ENCODE results near the gene XPO6. TPM values are rescaled to one million over a fixed set of nuclear protein-coding genes. Genes with fewer than 3 reads are reported as not detected.
"Not testable (repeated sequence)": the region's sequence is repeated elsewhere in the genome, so short reads cannot be mapped to it uniquely, and the experiment has no call there.

The XPO6 gene
- total and polyA plus RNA-seq, 8 donors, result 75.7 to 155 (median 80.1) TPM

DNA sequence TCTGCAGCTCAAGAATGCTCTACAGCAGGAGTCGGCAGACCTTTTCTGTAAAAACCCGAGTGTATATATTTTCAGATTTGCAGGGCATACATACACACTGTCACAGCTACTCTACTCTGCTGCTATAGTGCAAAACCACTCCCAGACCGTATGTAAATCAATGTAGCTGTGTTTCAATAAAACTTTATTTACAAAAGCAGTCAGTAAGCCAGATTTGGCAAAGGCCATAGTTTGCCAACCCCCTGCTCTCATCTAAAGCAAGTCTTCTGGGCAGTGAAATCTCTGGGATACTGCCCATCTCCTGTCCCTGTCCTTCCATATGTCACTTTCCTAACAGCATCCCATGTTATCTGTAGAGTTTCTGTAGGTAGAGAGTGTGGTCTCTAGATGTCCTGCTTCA is 91.0 kb downstream of the XPO6 start:
- Histone ChIP-seq H3K36me3 (peaks cover 3 to 100% of the 10 kb centered on the region in 2 donors), H3K27me3 (no peaks in the 10 kb centered on the region), H3K4me1 (no peaks in the 10 kb centered on the region), H3K4me3 (no peak overlapping the region), H3K9me3 (no peaks in the 10 kb centered on the region), H3K27ac (no peak overlapping the region)
- intact Hi-C loops (cut with DNase I), result no loop called here
- ATAC-seq (no peak), DNase-seq (no peak)
- no peak for TF ChIP-seq CTCF (IDR thresholded peaks at IDR 0.05)

GRCh38 chr16:28118637-28119036 is 93.1 kb downstream of the XPO6 start:
- Histone ChIP-seq H3K27me3 (no peaks in the 10 kb centered on the region), H3K4me1 (no peaks in the 10 kb centered on the region), H3K36me3 (peaks cover 3 to 99% of the 10 kb centered on the region in 2 donors), H3K27ac (no peak overlapping the region), H3K4me3 (no peak overlapping the region), H3K9me3 (no peaks in the 10 kb centered on the region)
- no peak for TF ChIP-seq CTCF (IDR thresholded peaks at IDR 0.05)
- ATAC-seq (no peak), DNase-seq (no peak)
- intact Hi-C loops (cut with DNase I), result no loop called here

- H3K4me1 ChIP-seq, result no peaks in the 10 kb centered on the region
- H3K27me3 ChIP-seq, result no peaks in the 10 kb centered on the region
- ATAC-seq (no peak), DNase-seq (no peak)
- no peaks in the 10 kb centered on the region for H3K9me3 ChIP-seq
- no peak overlapping the region for H3K27ac ChIP-seq
- peaks cover 3 to 98% of the 10 kb centered on the region in 2 donors for H3K36me3 ChIP-seq
- intact Hi-C loops (cut with DNase I), result no loop called here
- no peak overlapping the region for H3K4me3 ChIP-seq
- no peak for TF ChIP-seq CTCF (IDR thresholded peaks at IDR 0.05)
These were observed 94.6 kb downstream of the XPO6 start for GRCh38 chr16:28117168-28117565.

DNA sequence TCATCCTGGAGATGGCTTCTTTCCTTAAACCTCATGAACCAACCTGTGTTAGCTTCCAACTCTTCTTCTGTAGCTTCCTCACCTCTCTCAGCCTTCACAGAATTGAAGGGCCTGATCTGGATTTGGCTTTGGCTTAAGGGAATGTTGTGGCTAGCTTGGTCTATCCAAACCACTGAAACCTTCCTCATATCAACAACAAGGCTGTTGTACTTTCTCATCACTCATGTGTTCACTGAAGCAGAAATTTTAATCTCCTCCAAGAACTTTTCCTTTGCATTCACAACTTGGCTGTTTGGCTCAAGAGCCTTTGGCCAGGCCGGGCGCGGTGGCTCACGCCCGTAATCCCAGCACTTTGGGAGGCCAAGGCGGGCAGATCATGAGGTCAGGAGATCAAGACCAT is 95.9 kb downstream of the XPO6 start:
- ATAC-seq; H3K27ac ChIP-seq; H3K4me3 ChIP-seq; intact Hi-C loops (cut with DNase I); H3K27me3 ChIP-seq; H3K9me3 ChIP-seq; H3K4me1 ChIP-seq; DNase-seq: not testable (repeated sequence)
- peaks cover under 1 to 98% of the 10 kb centered on the region in 2 donors for H3K36me3 ChIP-seq

DNA sequence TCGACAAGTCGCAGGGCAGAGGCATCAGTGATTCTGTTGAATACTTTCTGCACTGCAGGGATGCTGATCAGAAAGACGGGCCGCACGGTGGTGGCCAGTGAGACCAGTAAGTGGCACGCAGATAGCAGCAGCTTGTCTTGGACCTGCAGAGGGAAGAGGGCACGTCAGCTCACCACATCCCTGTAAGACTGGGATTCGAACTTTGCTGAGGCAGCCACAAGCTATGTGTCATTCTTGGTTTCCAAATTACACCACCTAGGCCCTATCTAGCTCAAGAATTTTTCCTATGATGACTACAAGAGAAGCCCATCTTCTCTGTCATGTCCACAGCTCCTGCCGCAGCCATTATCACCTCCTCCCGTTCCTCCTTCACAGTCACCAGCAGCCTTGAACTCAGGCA is 98.9 kb downstream of the XPO6 start:
- H3K4me3 ChIP-seq, result no peak overlapping the region
- intact Hi-C loops (cut with DNase I), result no loop called here
- TF ChIP-seq CTCF (IDR thresholded peaks at IDR 0.05), result no peak
- H3K9me3 ChIP-seq, result no peaks in the 10 kb centered on the region
- H3K27ac ChIP-seq, result no peak overlapping the region
- H3K36me3 ChIP-seq, result peaks cover 0 to 96% of the 10 kb centered on the region in 2 donors
- ATAC-seq (no peak), DNase-seq (no peak)
- no peaks in the 10 kb centered on the region for H3K27me3 ChIP-seq
- peaks cover 0 to 22% of the 10 kb centered on the region in 2 donors for H3K4me1 ChIP-seq

- H3K9me3 ChIP-seq, result no peaks in the 10 kb centered on the region
- ATAC-seq (no peak), DNase-seq (no peak)
- no peaks in the 10 kb centered on the region for H3K27me3 ChIP-seq
- peaks cover 0 to 96% of the 10 kb centered on the region in 2 donors for H3K36me3 ChIP-seq
- intact Hi-C loops (cut with DNase I), result no loop called here
- H3K4me3 ChIP-seq, result no peak overlapping the region
- TF ChIP-seq CTCF (IDR thresholded peaks at IDR 0.05), result no peak
- peak overlapping the region in 1 of 2 donors; percentile 77 for H3K27ac ChIP-seq
- peaks cover 0 to 22% of the 10 kb centered on the region in 2 donors for H3K4me1 ChIP-seq
These were observed 100.8 kb downstream of the XPO6 start for GRCh38 chr16:28110977-28111376.
